ENCODE measurements around the gene ZNF804A.

GRCh38 chr2:184945824-184946223 lies 347.5 kb downstream of the ZNF804A start:
- TF ChIP-seq POLR2AphosphoS5 (IDR thresholded peaks at IDR 0.05; ENCODE audit: low read depth, low read length) (no peak), POLR2A (IDR thresholded peaks at IDR 0.05; ENCODE audit: low read depth, low read length) (no peak), TAF1 (IDR thresholded peaks at IDR 0.05; ENCODE audit: low read depth, low read length) (no peak), SPI1 (IDR thresholded peaks at IDR 0.05; ENCODE audit: low read depth, low read length) (no peak), POU2F2 (IDR thresholded peaks at IDR 0.05; ENCODE audit: low read depth, low read length) (no peak)

Data from GM12891 (cell line).